T-helper 1 cell treated with Interleukin-12 subunit alpha and Interleukin-12 subunit beta and Interleukin-4 antibody, amounts not matched to agents 30 ng/mL and 1 ng/mL, for 36 hours (primary cell): Measurements from ENCODE around the gene HSD3B7. TPM values are rescaled to one million over a fixed set of nuclear protein-coding genes. Genes with fewer than 3 reads are reported as not detected.
"Not testable (repeated sequence)": the region's sequence is repeated elsewhere in the genome, so short reads cannot be mapped to it uniquely, and the experiment has no call there.

ENCODE experiments used
- intact Hi-C: fragments of 100-400 bp; cut with micrococcal nuclease; formaldehyde crosslinking; loops from one replicate; pipeline ENCODE4 v1.15.1; 2024
- total RNA-seq: library from RNA; stranded (reverse); gene quantifications from 2 replicates; pipeline ENCODE4 v1.2.3, GENCODE V29; 2022

The HSD3B7 gene
- total RNA-seq: 9.0 and 10.6 TPM in 2 replicates

- intact Hi-C loops: loop anchor here (1.0 to 10.0 kb wide), 8 partner anchors 12 to 880 kb away; partner anchors contain the start of genes STX4, VKORC1, ZNF646 and ZNF668
These were observed at the start of gene HSD3B7 for GRCh38 chr16:30984669-30985400. Gene HSD3B7, plus strand, starts transcription at chr16:30985207. Its CDS starts 452 bp downstream, at chr16:30985659.

GRCh38 chr16:30937692-30938091 is 47.3 kb upstream of the HSD3B7 start:
- intact Hi-C loops: no loop called here

DNA sequence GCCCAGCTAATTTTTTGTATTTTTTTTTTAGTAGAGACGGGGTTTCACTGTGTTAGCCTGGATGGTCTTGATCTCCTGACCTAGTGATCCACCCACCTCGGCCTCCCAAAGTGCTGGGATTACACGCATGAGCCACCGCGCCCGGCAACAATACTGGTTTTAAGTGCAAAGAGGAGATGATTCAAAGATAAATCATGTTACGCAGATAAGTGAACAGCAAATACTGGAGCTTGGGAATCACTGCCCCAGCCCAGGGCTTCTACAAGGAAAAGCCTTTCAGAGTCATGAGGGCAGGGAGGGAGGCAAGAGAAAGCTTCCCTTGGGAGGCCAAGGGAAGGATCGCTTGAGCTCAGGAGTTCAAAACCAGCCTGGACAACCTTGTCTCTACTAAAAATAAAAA is 45.4 kb upstream of the HSD3B7 start:
- intact Hi-C loops: not testable (repeated sequence)

- intact Hi-C loops: loop anchor here (1.0 kb wide), 4 partner anchors 8 to 180 kb away; partner anchors contain the start of genes CFAP119, FBXL19 and RNF40
These were observed 43.2 kb upstream of the HSD3B7 start for GRCh38 chr16:30941600-30942425.

GRCh38 chr16:30942426-30942806 is 42.6 kb upstream of the HSD3B7 start:
- intact Hi-C loops: loop anchor here (1.0 kb wide), 4 partner anchors 8 to 180 kb away; partner anchors contain the start of genes CFAP119, FBXL19 and RNF40

DNA sequence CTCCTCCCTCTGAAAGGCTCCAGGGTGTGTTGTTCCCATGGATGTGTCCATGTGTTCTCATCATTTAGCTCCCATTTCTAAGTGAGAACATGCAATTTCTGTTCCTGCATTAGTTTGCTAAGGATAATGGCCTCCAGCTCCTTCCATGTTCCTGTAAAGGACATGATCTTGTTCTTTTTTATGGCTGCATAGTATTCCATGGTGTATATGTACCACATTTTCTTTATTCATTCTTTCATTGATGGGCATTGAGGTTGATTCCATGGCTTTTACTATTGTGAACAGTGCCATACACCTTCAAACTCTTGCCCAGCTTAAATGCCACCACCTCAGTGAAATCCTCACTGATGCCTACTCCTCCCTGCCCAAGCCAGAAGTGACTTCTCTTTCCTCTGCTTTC is 40.7 kb upstream of the HSD3B7 start:
- intact Hi-C loops: no loop called here

GRCh38 chr16:30946671-30947540 is 38.1 kb upstream of the HSD3B7 start:
- intact Hi-C loops: no loop called here

DNA sequence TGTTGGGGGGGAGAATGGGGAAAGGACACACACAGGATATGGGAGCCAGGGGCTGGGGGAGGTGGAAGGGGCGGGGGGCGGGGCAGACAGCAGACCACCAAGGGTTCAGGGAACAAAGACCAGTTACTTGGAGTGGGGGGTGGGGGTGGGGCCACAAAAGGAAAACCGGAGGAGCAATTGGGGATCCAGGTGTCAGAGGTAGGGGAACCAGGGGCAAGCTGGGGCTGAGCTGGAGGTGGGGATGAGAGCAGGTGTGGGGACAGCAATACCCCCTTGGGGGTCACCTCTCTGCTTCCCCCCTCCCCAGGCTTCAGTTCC is 37.5 kb upstream of the HSD3B7 start:
- intact Hi-C loops: no loop called here

DNA sequence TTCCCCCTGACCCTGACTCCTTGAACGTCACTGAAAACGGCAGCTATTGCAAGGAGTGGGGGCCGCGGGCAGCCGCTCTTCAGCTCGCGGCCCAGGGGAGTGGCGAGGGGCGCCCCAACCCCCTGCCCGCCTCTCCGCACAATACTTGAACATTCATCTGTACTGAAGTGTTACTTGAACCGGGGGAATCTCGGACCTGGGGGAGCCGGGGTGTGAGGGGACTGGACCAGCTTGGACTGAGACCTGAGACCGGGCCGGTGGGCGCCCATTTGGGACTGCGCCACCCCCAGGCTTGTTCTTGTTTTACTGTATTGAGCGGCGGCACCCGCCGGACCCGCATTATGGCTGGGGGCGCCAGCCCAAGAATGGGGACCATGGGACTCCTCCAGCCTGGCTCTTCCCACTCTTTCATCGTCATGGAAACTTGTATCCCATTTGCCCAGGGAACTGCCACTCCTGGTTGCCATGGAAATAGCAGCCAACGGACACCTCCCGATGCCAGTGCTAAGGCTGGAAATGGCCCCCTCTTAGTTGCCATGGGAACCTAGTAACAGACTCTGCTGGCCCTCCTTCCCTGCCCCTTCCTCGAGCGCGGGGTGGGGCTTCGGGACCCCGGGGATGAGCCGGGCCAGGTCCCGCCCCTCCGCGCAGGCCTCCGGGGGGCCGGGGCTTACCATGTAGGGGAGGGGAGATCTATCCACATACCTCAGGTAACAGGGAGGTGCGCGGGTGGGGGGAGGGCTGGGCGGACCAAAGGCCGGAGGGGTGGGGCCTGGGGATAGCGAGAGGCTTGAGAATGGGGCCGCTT is 36.9 kb upstream of the HSD3B7 start:
- intact Hi-C loops: no loop called here

DNA sequence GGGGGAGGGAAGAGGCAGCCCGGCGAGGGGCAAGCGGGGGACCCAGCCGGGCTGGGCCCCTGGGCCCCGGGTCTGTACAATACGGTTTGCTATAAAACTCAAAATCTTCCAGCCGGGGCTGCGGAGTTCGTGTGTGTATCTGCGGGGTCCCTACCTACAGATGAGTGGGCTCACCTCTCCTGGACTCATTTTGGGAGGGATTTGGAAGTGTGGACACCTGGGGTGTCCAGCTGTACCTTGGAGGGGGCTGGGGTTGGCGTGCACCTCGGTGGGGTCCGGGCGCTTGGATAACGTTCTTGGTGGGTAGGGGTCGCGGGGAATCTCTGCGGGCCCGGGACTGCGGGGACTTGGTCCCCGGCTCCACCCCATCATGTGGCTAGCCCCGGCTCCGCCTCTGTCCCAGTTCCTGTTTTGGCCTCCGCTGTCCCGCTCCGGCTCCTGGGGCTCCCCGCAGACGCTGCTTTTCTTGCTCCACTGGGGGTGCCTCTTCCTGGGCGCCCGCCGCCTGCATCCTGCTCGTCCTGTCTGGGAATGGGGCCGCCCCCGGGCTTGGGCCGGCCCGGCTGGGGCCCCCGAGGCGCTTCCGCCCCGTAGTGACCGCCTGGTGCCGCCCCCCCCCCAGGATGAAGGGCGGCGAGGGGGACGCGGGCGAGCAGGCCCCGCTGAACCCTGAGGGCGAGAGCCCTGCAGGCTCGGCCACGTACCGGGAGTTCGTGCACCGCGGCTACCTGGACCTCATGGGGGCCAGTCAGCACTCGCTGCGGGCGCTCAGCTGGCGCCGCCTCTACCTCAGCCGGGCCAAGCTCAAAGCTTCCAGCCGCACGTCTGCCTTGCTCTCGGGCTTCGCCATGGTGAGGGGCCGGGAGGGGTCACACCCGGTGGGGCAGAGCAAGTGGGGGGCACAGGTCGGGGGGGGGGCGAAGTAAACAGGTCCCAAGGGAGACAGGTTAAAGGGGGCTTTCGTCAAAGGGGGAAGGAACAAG is 36.0 kb upstream of the HSD3B7 start, which contains the start of gene ORAI3:
ORAI3 (plus strand) TSS at position 402 of the 983 bp plus-strand sequence; CDS start at position 624, 222 bp downstream.
- intact Hi-C loops: loop anchor here (1.0 kb wide), 1 partner anchor 193 kb away; no protein-coding TSS in a partner anchor

- intact Hi-C loops: loop anchor here (1.0 to 10.0 kb wide), 4 partner anchors 8 to 492 kb away; partner anchors contain the start of genes ITGAX and ZNF843
These were observed 35.1 kb upstream of the HSD3B7 start for GRCh38 chr16:30949650-30950515.

DNA sequence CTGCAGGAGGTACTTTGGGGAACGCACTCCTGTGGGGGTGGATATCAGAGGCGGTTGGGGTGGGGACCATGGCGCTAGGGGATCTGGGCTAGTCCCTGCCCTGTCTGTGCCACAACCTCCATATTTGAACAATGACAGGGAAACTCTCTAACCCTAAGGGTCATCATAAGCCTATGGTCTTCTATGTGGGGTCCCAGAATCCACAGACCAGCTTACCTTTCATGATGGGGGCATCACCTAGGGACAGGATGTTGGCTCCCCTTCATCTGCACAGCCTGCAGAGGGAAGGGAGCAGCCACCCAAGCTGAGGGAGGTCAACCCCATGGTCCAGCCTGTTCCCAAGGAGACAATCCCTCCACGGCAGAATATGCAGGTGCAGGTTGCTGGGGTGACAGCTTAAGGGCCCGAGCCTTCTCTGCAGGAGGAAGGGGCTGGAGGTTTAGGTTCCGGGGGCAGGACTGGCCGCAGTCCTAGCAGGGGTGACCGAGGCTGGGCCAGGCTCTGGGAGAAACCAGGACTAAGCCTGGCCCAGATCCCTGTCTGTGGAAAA is 34.4 kb upstream of the HSD3B7 start:
- intact Hi-C loops: loop anchor here (1.0 to 10.0 kb wide), 3 partner anchors 8 to 492 kb away; partner anchors contain the start of genes ITGAX and ZNF843

- intact Hi-C loops: loop anchor here (5.0 to 10.0 kb wide), 2 partner anchors 404 to 491 kb away; partner anchors contain the start of genes ITGAX and ZNF843
These were observed 33.8 kb upstream of the HSD3B7 start for GRCh38 chr16:30951193-30951592.

DNA sequence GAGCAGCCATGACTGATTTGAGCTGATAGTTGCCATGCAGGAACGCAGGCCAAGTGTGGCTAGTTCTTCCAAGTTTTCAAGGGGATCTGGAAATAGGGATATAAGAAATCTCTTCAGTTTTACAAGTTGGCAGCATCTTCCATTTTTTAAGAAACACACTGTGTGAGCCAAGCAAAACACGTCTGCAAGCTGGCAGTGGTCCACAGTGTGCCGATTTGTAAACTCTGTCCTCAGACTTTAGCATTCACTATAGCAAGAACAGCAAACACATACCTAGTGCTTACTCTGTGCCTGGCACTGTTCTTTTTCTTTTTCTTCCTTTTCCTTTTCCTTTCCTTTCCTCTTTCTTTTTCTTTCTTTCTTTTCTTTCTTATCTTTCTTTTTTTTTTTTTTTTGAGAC is 33.3 kb upstream of the HSD3B7 start:
- intact Hi-C loops: loop anchor here (5.0 to 10.0 kb wide), 2 partner anchors 403 to 491 kb away; partner anchors contain the start of genes ITGAX and ZNF843

DNA sequence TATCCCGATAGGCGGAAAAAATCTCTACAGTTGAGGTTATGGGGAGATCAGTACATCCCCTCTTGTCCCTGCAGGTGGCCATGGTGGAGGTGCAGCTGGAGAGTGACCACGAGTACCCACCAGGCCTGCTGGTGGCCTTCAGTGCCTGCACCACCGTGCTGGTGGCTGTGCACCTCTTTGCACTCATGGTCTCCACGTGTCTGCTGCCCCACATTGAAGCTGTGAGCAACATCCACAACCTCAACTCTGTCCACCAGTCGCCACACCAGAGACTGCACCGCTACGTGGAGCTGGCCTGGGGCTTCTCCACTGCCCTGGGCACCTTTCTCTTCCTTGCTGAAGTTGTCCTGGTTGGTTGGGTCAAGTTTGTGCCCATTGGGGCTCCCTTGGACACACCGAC is 31.9 kb upstream of the HSD3B7 start:
- intact Hi-C loops: loop anchor here (1.0 to 10.0 kb wide), 3 partner anchors 143 to 489 kb away; partner anchors contain the start of genes ITGAX and ZNF843

DNA sequence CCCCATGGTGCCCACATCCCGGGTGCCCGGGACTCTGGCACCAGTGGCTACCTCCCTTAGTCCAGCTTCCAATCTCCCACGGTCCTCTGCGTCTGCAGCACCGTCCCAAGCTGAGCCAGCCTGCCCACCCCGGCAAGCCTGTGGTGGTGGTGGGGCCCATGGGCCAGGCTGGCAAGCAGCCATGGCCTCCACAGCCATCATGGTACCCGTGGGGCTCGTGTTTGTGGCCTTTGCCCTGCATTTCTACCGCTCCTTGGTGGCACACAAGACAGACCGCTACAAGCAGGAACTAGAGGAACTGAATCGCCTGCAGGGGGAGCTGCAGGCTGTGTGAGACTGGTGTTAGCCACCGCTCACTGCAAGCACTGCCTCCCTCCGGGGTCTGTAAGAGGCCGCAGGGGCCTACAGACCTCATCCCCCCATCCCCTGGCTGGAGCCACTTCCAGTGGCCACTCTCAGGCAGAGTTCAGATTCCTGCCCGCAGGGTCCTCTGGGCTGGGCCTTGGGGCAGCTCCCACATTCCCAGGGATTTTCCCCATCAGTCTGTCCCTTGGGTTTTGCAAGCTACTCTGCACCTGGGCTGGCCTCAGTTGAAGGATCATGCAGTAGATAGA is 31.4 kb upstream of the HSD3B7 start:
- intact Hi-C loops: loop anchor here (1.0 to 10.0 kb wide), 3 partner anchors 143 to 489 kb away; partner anchors contain the start of genes ITGAX and ZNF843

GRCh38 chr16:30954993-30955392 is 30.0 kb upstream of the HSD3B7 start:
- intact Hi-C loops: loop anchor here (5.0 to 10.0 kb wide), 2 partner anchors 400 to 487 kb away; partner anchors contain the start of genes ITGAX and ZNF843
